ENCODE measurements around the gene NFIL3.

DNA sequence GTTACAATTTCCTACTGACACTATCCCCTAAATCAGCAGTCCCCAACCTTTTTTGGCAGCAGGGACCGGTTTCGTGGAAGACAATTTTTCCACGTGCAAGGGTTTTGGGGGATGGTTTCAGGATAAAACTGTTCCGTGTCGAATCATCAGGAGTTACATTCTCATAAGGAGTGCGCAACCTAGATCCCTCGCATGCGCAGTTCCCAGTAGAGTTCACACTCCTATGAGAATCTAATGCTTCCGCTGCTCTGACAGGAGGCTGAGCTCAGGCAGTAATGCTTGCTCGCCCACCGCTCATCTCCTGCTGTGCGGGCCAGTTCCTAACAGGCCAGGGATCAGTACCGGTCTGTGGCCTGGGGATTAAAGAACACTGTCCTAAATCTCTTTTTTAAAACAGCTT, 13.2 kb upstream of the NFIL3 start:
- TF ChIP-seq CTCF (IDR thresholded peaks at IDR 0.05) = no peak
- no peak for TF ChIP-seq POLR2A (IDR thresholded peaks at IDR 0.05)
